Endothelial cell (in vitro differentiated cells): ENCODE results near the gene OLFML3. TPM values are rescaled to one million over a fixed set of nuclear protein-coding genes. Genes with fewer than 3 reads are reported as not detected.

ENCODE experiments used
- DNase-seq: peaks from one replicate; pipeline ENCODE4 v3.0.0; 2021; ENCODE audit warnings: low spot score
- H3K27ac Mint-ChIP-seq: one replicate; pipeline ENCODE4 v1.8.0; 2021; ENCODE audit warnings: mixed read lengths, inconsistent platforms; ENCODE audit not compliant: unreplicated experiment
- H3K27me3 Mint-ChIP-seq: one replicate; pipeline ENCODE4 v1.8.0; 2021; ENCODE audit warnings: mild to moderate bottlenecking, moderate library complexity, mixed read lengths, inconsistent platforms; ENCODE audit not compliant: unreplicated experiment
- H3K36me3 Mint-ChIP-seq: one replicate; pipeline ENCODE4 v1.8.0; 2021; ENCODE audit warnings: mild to moderate bottlenecking, low read depth, mixed read lengths, inconsistent platforms; ENCODE audit not compliant: unreplicated experiment
- H3K4me1 Mint-ChIP-seq: one replicate; pipeline ENCODE4 v1.8.0; 2021; ENCODE audit warnings: mild to moderate bottlenecking, mixed read lengths, inconsistent platforms; ENCODE audit not compliant: unreplicated experiment
- H3K4me3 Mint-ChIP-seq: one replicate; pipeline ENCODE4 v1.8.0; 2021; ENCODE audit warnings: mild to moderate bottlenecking, mixed read lengths, inconsistent platforms; ENCODE audit not compliant: unreplicated experiment
- H3K9me3 Mint-ChIP-seq: one replicate; pipeline ENCODE4 v1.8.0; 2021; ENCODE audit warnings: mixed read lengths, inconsistent platforms; ENCODE audit not compliant: unreplicated experiment
- CTCF ChIP-seq: fragments of 200-600 bp; sonication (generic); IDR thresholded peaks from one replicate; pipeline ENCODE4 v1.5.0; 2021; ENCODE audit warnings: antibody characterized with exemption; ENCODE audit not compliant: unreplicated experiment
- total RNA-seq: library from RNA; stranded (reverse); fragmentation: NEBNext Ultra II Directional; extraction: Animal tissue kit (Norgen Biotek cat#: 25700); gene quantifications from one replicate; pipeline ENCODE4 v1.2.1, GENCODE V29; 2021; ENCODE audit not compliant: unreplicated experiment

OLFML3 gene
- total RNA-seq, 1 donor from 2014 or later, result 130 TPM

- no peaks in the 10 kb centered on the region for H3K27me3 Mint-ChIP-seq
- no peak overlapping the region for H3K4me3 Mint-ChIP-seq
These were observed 15.9 kb upstream of the OLFML3 start for GRCh38 chr1:113963281-113963906.

GRCh38 chr1:113965703-113966412 lies 13.4 kb upstream of the OLFML3 start:
- H3K27ac Mint-ChIP-seq, result no peak overlapping the region
- no peaks in the 10 kb centered on the region for H3K27me3 Mint-ChIP-seq
- TF ChIP-seq CTCF, result no peak
- no peaks in the 10 kb centered on the region for H3K9me3 Mint-ChIP-seq
- no peak overlapping the region for H3K4me3 Mint-ChIP-seq
- H3K36me3 Mint-ChIP-seq, result peaks cover 41% of the 10 kb centered on the region
- H3K4me1 Mint-ChIP-seq, result no peaks in the 10 kb centered on the region
- no peak for DNase-seq

More at GRCh38 chr1:113963281-113963906, 15.9 kb upstream of the OLFML3 start:
- Mint-ChIP-seq H3K36me3 (peaks cover 22% of the 10 kb centered on the region), H3K27ac (no peak overlapping the region), H3K9me3 (no peaks in the 10 kb centered on the region), H3K4me1 (no peaks in the 10 kb centered on the region)
- no peak for DNase-seq
- TF ChIP-seq CTCF, result no peak

- Mint-ChIP-seq H3K27me3 (no peaks in the 10 kb centered on the region), H3K4me1 (peaks cover 22% of the 10 kb centered on the region), H3K27ac (no peak overlapping the region), H3K4me3 (peak overlapping the region; percentile 29), H3K9me3 (no peaks in the 10 kb centered on the region), H3K36me3 (peaks cover 49% of the 10 kb centered on the region)
- no peak for DNase-seq
- no peak for TF ChIP-seq CTCF
These were observed 6.3 kb upstream of the OLFML3 start for GRCh38 chr1:113972954-113973353.

- Mint-ChIP-seq H3K36me3 (peaks cover 34% of the 10 kb centered on the region), H3K4me1 (peaks cover 46% of the 10 kb centered on the region), H3K4me3 (no peak overlapping the region), H3K9me3 (no peaks in the 10 kb centered on the region), H3K27me3 (peaks cover 3% of the 10 kb centered on the region), H3K27ac (peak overlapping the region; percentile 20)
- no peak for DNase-seq
- TF ChIP-seq CTCF, result no peak
These were observed 3.9 kb upstream of the OLFML3 start for GRCh38 chr1:113975211-113975895.
